Natural killer cell (primary cell): Measurements from ENCODE around the gene SEC16A. TPM values are rescaled to one million over a fixed set of nuclear protein-coding genes. Genes with fewer than 3 reads are reported as not detected.
A peak's percentile ranks its signal among the peaks of the same experiment; 100 is the strongest.

ENCODE experiments used
- ATAC-seq, 3 donors: fragments of 150-1000 bp in 2 of 3; fragments of 200-7000 bp in 1 of 3; cut with Tn5 transposase; 1 replicate in 1 of 3; 2 replicates in 2 of 3; pipeline ENCODE4 v1.10.0; 2021; ENCODE audit warnings: mild to moderate bottlenecking in 2 of 3, moderate library complexity in 2 of 3
- DNase-seq, 2 donors: peaks; one replicate each; pipeline versions ENCODE4 v3.0.0 to v3.0.0-alpha.2; 2013 to 2021; ENCODE audit warnings: mixed read lengths in 1 of 2
- H3K27ac ChIP-seq: one replicate; pipeline ENCODE4 v1.5.1; 2013; ENCODE audit warnings: mild to moderate bottlenecking, low read length
- H3K27me3 ChIP-seq: one replicate; pipeline ENCODE4 v1.6.1; 2013; ENCODE audit warnings: low read length; ENCODE audit not compliant: control insufficient read depth, insufficient read depth
- H3K36me3 ChIP-seq: one replicate; pipeline ENCODE4 v1.6.1; 2013; ENCODE audit warnings: low read length; ENCODE audit not compliant: control insufficient read depth, insufficient read depth
- H3K4me1 ChIP-seq: one replicate; pipeline ENCODE4 v1.6.1; 2013; ENCODE audit warnings: low read length; ENCODE audit not compliant: control insufficient read depth, insufficient read depth
- H3K4me3 ChIP-seq: one replicate; pipeline ENCODE4 v1.5.1; 2013; ENCODE audit warnings: low read length
- H3K9me3 ChIP-seq: one replicate; pipeline ENCODE4 v1.6.1; 2013; ENCODE audit warnings: low read length; ENCODE audit not compliant: control insufficient read depth, insufficient read depth
- H3K27ac Mint-ChIP-seq, 2 donors: one replicate each; pipeline ENCODE4 v1.8.0; 2022; ENCODE audit warnings: mild to moderate bottlenecking in 2 of 2, mixed read lengths in 2 of 2, moderate library complexity in 1 of 2
- H3K27me3 Mint-ChIP-seq, 2 donors: one replicate each; pipeline ENCODE4 v1.8.0; 2022; ENCODE audit warnings: low read depth in 2 of 2, mixed read lengths in 2 of 2
- H3K36me3 Mint-ChIP-seq: one replicate; pipeline ENCODE4 v1.8.0; 2022; ENCODE audit warnings: mixed read lengths
- H3K4me1 Mint-ChIP-seq, 2 donors: one replicate each; pipeline ENCODE4 v1.8.0; 2022; ENCODE audit warnings: mixed read lengths in 2 of 2
- H3K4me3 Mint-ChIP-seq: one replicate; pipeline ENCODE4 v1.8.0; 2022; ENCODE audit warnings: mild to moderate bottlenecking, moderate library complexity, mixed read lengths
- H3K9me3 Mint-ChIP-seq, 2 donors: one replicate each; pipeline ENCODE4 v1.8.0; 2022; ENCODE audit warnings: mixed read lengths in 2 of 2
- CTCF ChIP-seq: fragments of 200-600 bp; IDR thresholded peaks from one replicate; pipeline ENCODE4 v1.8.0; 2022; ENCODE audit warnings: antibody characterized with exemption
- WGBS: methylation state at CpG from one replicate; pipeline ENCODE4 v1.1.7; 2013; ENCODE audit warnings: missing lambda C conversion rate; ENCODE audit not compliant: insufficient coverage; 5-methylcytosine and 5-hydroxymethylcytosine counted together
- intact Hi-C: fragments of 100-400 bp; cut with micrococcal nuclease; formaldehyde crosslinking; loops from one replicate; pipeline ENCODE4 v1.14.2; 2022
- total RNA-seq, 4 donors: library from RNA; stranded (reverse); fragments of 120-200 nt in 1 of 4; gene quantifications; one replicate each; pipeline versions ENCODE4 v1.2.3 to v1.2.4, GENCODE V29; 2013 to 2022

Gene SEC16A
- total RNA-seq, 3 donors from 2014 or later (not counting 1 experiment from before 2014, with no cell fraction given): 84.3 to 89.0 (median 87.1) TPM

- no peak overlapping the region for H3K4me3 Mint-ChIP-seq
Measured at GRCh38 chr9:136493567-136493971, 10.7 kb upstream of the SEC16A start.

DNA sequence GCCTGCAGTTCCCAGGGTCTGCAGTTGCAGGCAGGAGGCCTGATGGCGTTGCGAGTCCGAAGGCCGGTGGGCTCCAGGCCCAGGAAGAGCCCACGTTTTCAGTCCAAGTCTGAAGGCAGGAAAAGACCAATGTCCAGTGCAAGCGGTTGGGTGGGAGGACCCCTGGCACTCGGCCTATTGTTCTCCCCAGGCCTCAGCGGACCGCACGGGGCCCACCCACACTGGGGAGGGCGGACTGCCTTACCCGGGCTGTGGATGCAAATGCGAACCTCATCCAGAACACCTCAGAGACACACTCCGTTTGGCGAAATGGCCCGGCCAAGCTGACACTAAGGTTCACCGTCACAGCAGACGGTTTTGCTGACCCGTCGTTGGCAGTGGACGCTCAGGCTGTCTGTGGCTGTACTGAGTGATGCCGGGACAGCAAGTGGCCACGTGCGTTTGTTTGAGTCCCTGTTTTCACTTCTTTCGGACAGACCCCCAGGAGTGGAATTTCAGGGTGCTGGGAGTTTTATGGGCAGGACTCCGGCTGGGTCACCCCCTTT, 10.2 kb upstream of the SEC16A start:
- intact Hi-C loops: no loop called here

More at GRCh38 chr9:136493567-136493971, 10.7 kb upstream of the SEC16A start:
- 94% methylated on average over 8 of the region's 8 CpGs for WGBS
- Histone ChIP-seq H3K9me3 (no peaks in the 10 kb centered on the region), H3K4me1 (peaks cover 4% of the 10 kb centered on the region), H3K36me3 (peaks cover 34% of the 10 kb centered on the region), H3K27me3 (no peaks in the 10 kb centered on the region), H3K4me3 (no peak overlapping the region), H3K27ac (no peak overlapping the region)
- no peaks in the 10 kb centered on the region for H3K27me3 Mint-ChIP-seq
- intact Hi-C loops: no loop called here
- no peak overlapping the region for H3K27ac Mint-ChIP-seq
- no peaks in the 10 kb centered on the region for H3K9me3 Mint-ChIP-seq
- peaks cover 0 to 4% of the 10 kb centered on the region in 2 donors for H3K4me1 Mint-ChIP-seq
- no peaks in the 10 kb centered on the region for H3K36me3 Mint-ChIP-seq
- DNase-seq (no peak), ATAC-seq (peak in 1 of 3 donors; percentile 9)
- no peak for TF ChIP-seq CTCF

DNA sequence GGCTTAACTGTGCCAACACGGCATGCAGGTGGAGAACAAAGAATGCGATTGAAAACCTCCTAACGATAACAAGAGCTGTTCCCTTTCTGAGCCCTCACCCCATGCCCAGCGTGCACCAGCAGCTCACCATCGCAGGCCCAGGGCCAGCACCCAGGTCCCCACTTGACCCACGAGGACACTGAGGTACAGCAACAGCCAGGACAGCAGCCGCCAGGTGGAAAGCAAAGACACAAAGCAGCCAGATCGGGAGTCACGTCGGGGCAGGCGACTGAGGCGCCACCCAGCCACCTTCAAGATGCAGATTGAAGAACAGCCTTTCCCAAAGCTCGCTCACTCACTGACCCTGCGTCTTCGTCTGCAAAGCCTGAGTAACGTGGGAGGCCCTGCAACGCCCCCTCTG, 6.9 kb upstream of the SEC16A start:
- Histone ChIP-seq H3K4me3 (no peak overlapping the region), H3K36me3 (peaks cover under 1% of the 10 kb centered on the region), H3K27me3 (no peaks in the 10 kb centered on the region), H3K27ac (no peak overlapping the region), H3K9me3 (no peaks in the 10 kb centered on the region), H3K4me1 (peaks cover 15% of the 10 kb centered on the region)
- Mint-ChIP-seq H3K36me3 (no peaks in the 10 kb centered on the region), H3K27me3 (peaks cover 0 to 2% of the 10 kb centered on the region in 2 donors), H3K4me3 (no peak overlapping the region), H3K27ac (no peak overlapping the region), H3K4me1 (peaks cover 0 to 12% of the 10 kb centered on the region in 2 donors), H3K9me3 (no peaks in the 10 kb centered on the region)
- ATAC-seq (no peak), DNase-seq (no peak)
- WGBS: 93% methylated on average over 16 of the region's 17 CpGs
- TF ChIP-seq CTCF: no peak
- intact Hi-C loops: loop anchor here (5.0 kb wide), 1 partner anchor 58 kb away; the partner anchor contains the start of gene NOTCH1

More for the DNA sequence above, 10.2 kb upstream of the SEC16A start:
- Histone ChIP-seq H3K27me3 (no peaks in the 10 kb centered on the region), H3K9me3 (no peaks in the 10 kb centered on the region), H3K4me1 (peaks cover 8% of the 10 kb centered on the region), H3K36me3 (peaks cover 29% of the 10 kb centered on the region), H3K4me3 (no peak overlapping the region), H3K27ac (no peak overlapping the region)
- no peak overlapping the region for H3K4me3 Mint-ChIP-seq
- no peaks in the 10 kb centered on the region for H3K9me3 Mint-ChIP-seq
- H3K27ac Mint-ChIP-seq: peak overlapping the region in 1 of 2 donors; percentile 33
- WGBS: 93% methylated on average over 26 of the region's 26 CpGs
- H3K36me3 Mint-ChIP-seq: no peaks in the 10 kb centered on the region
- DNase-seq (no peak), ATAC-seq (no peak)
- no peak for TF ChIP-seq CTCF
- no peaks in the 10 kb centered on the region for H3K27me3 Mint-ChIP-seq
- peaks cover 0 to 5% of the 10 kb centered on the region in 2 donors for H3K4me1 Mint-ChIP-seq
